Right lobe of liver (tissue), 4 donors: Measurements from ENCODE around the gene KCNK5.

Experiments used
- POLR2A ChIP-seq: fragments of 450-650 bp; IDR thresholded peaks from one replicate; pipeline ENCODE4 v1.6.1; 2017; ENCODE audit warnings: antibody characterized with exemption, mild to moderate bottlenecking
- TF ChIP-seq, protein P1 (sequence below), 4 donors: fragments of 200-600 bp in 3 of 4; fragments of 450-650 bp in 1 of 4; IDR thresholded peaks; one replicate each; pipeline versions ENCODE4 v1.5.1 to v1.8.0; 2016 to 2022; ENCODE audit warnings: antibody characterized with exemption in 4 of 4, mild to moderate bottlenecking in 2 of 4
- donor health status: DM: no; HTN: no; CAD: no.
- donor health status: DM: no; HTN: no; CAD: no.
- donor health status: DM: no; HTN: yes; CAD: no.

- TF ChIP-seq, protein P1, sequence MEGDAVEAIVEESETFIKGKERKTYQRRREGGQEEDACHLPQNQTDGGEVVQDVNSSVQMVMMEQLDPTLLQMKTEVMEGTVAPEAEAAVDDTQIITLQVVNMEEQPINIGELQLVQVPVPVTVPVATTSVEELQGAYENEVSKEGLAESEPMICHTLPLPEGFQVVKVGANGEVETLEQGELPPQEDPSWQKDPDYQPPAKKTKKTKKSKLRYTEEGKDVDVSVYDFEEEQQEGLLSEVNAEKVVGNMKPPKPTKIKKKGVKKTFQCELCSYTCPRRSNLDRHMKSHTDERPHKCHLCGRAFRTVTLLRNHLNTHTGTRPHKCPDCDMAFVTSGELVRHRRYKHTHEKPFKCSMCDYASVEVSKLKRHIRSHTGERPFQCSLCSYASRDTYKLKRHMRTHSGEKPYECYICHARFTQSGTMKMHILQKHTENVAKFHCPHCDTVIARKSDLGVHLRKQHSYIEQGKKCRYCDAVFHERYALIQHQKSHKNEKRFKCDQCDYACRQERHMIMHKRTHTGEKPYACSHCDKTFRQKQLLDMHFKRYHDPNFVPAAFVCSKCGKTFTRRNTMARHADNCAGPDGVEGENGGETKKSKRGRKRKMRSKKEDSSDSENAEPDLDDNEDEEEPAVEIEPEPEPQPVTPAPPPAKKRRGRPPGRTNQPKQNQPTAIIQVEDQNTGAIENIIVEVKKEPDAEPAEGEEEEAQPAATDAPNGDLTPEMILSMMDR (IDR thresholded peaks at IDR 0.05): no peak
- no peak for TF ChIP-seq POLR2A
Measured at GRCh38 chr6:39195792-39196385, 33.4 kb downstream of the KCNK5 start.
